ENCODE measurements around the gene PRKCH.

The PRKCH gene

DNA sequence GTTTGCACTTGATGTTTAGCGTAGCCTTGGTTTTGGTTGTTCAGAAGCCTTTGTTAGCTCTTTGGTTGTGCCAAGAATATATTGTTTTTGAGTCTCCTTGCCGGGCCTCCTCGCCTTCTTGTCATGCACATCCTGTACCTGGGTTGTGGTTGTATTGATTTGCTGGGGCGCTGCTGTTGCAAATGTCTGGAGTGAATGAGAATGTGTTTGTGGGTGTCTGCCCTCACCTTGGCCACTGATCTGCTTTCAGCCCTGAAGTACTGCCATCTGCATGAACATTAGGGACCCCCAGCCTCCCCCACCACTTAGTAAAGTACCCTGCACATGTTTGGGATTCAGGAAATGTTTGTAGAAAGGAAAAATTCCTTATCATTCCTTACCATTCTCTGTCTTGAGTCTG, 16.5 kb downstream of the PRKCH start:
- no peak for DNase-seq (ENCODE audit: low read depth)

GRCh38 chr14:61338457-61338856, 17.1 kb downstream of the PRKCH start:
- DNase-seq (ENCODE audit: low read depth): no peak

DNA sequence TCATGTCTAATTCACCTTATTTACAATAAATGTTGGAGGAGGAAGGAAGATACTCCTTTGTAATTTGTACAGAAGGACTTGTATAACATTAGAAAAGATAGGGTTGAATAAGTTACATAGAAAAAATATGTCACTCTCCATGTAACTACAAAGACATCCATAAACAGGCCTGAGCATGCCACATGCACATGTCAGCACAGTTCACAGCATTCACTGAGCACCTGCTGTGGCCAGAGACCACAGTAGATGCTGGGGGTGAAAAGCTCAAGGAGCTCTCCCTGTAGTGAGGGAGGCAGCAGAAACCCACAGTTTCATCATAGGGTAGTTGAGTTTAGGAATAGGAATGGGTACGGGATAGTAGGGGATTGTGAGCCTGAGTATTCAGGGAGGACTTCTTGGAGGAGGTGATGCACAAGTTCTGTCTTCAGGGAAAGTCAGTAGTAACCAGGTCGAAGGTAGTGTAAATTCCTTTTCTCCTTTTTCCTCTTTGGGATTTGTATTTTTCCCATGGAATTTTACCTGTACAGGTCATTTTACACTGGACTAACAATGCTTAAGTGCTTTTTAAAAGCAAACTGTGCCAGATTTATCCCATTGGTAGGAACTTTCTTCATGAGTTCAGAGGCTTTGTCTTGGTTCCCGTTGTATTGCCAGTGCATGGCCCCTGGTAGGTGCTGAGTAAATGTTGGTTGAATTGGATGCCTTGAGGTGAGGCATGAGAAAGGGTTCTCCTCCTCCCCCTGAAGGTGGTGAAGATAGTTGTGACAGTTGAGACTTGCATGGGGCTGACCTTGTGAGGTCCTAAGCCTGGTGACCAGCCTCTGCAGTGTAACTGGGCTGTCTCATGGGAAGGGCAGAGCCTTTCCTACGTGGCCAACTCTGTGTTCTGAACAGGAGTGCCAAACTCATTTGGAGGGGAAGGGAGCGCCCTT, 20.2 kb downstream of the PRKCH start:
- no peak for DNase-seq (ENCODE audit: low read depth)

DNA sequence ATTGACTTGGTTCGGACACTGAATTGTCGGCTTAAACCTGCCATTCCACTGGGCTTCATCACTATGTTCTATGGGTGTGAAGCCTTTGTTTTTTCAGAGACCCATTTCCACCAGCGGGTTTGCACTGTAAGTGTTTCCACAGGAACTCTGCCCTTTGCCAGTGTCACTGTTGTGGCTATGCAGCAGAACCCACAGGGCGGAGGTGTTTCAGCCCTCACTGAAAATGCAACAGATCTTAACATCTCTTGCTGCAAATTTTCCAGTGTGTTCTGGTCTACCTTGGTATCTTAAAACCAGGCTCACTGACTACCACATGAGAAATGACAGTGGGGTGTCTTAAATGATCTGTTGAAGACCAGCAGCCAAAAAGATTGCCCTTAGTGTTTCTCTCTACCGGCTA, 21.1 kb downstream of the PRKCH start:
- DNase-seq (ENCODE audit: low read depth): no peak

DNA sequence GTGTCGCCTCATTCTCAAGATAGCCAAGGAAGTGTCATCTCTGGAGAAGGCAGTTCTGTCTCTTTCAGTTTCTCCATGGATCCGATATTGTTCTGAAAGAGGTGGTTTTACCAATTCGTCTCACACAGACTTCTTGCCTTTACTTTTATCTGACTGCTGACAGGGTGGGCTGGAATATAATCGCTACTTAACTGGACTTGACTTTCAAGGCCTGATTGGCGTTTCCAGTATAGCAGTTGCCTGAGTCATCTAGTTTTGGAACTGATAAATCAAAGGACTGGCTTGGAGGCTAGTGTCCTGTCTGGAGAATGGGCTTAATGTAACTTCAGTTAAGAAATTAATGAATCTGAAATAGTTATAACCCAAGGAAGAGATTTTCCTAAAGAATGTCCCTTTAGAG, 21.6 kb downstream of the PRKCH start:
- no peak for DNase-seq (ENCODE audit: low read depth)

DNA sequence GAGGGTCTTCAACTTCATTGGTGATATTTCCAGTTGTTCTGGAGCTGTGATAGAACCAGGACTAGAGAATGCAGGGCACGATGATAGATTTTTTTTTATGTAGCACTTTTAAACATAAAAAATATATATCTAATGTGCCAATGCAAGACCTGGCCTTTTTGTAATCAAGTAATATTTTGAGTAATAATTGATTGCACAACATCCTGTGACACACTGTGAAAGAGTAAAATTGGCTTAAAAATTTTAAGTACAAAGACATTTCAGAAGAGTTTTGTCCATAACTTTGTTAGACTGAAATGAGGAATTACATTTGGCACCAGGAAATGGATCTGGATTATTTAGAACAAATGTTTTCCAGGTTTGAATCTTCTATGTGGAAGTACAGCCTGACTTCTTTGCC, 22.1 kb downstream of the PRKCH start:
- DNase-seq (ENCODE audit: low read depth): peak; percentile 18

- DNase-seq (ENCODE audit: low read depth): no peak
Measured at GRCh38 chr14:61343991-61344405, 22.6 kb downstream of the PRKCH start.

GRCh38 chr14:61344437-61345150, 23.2 kb downstream of the PRKCH start:
- DNase-seq (ENCODE audit: low read depth): no peak

GRCh38 chr14:61345151-61345482, 23.7 kb downstream of the PRKCH start:
- DNase-seq (ENCODE audit: low read depth): no peak

DNA sequence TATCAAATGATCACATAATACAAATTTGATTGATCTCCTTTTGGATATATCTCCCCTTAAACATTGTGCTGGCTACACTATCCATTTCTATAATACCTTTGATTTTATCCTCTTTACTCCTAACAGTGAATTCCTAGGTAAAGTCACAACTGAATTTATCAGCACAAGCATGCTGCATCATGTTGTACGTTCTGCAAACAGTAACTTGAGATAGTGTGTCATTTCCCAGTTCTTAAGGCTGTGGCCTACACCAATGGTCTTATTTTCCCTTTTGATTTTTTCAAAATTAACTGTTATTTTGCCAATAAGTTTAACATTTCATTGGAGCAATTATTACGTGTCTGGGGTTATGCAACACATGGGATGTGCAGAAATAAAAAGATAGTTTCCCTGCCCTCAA, 24.8 kb downstream of the PRKCH start:
- DNase-seq (ENCODE audit: low read depth): no peak

DNA sequence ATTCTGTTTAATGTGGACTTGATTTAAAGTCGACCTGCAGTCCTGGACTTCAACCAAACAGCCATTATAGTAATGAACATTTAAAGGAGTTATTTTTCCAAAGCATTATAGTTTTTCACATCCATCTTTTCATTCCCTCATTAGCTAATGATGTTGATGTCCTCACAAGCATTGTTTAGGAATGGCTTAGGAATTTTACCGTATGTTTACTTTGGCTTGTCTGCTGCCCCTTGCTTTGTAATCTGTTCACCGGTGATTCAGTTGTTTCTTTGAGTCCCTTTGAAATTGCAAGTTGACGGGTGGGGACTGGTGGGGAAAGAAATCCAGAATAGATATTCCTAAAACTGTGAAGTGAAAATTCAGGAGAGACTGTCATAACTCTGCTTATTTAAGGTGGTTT, 25.4 kb downstream of the PRKCH start:
- no peak for DNase-seq (ENCODE audit: low read depth)

GRCh38 chr14:61347826-61348443, 26.6 kb downstream of the PRKCH start:
- no peak for DNase-seq (ENCODE audit: low read depth)

DNA sequence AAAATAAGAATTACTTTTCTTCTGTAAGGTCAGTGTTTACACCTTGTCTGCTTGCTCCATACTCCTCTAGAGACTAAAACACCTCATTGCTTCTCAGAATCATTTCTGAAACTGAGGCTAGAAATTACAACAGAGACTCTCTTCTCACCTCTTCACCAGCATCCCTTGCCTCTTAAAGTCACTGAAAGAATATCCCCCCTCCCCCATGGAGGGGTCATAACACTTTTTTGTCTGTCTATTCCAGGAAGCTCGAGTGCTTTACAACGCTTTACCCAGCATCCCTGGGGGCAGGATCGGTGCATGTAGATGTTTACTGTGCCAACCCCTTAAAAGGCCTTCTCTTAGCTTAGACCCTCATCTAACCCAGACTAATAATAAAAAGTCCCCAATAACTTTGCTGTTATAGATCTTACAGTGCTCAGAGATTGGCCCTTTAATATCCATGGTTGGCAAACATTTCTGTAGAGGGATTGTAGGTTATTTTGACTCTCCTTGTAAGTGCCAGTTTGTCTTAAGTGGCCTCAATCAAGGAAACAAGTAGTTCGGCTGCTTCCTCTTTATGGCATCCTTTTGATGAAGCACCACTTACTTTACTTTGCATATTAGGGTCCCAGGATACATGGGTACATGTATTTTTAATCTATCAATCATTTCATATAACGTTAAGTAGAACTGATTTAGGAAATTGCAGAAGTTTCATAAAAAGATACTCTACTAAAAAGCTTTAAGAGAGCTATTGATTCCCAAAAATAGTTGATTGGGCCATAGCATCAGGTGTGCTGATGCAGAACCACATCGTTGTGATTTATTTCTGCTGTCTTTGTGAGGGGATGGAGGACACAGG, 29.3 kb downstream of the PRKCH start:
- DNase-seq (ENCODE audit: low read depth): no peak

DNA sequence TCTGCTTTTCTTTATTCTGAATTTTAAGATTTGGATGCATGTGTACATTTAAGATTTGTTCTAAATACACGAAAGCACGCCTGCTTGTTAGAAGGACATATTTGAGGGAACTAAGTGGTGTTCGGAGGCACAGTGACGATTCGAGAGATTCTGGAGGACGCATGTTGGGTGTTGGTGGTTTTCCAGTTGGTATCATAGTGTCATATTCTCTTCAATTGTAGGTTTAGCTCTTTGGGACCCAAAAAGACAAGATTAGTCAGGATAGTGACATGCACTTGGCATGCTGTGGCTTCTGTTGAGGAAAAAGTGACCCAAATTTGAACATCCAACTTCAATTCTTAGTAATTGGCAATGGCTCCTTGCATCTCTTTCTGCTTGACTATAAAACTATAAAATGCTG, 30.1 kb downstream of the PRKCH start:
- no peak for DNase-seq (ENCODE audit: low read depth)

DNA sequence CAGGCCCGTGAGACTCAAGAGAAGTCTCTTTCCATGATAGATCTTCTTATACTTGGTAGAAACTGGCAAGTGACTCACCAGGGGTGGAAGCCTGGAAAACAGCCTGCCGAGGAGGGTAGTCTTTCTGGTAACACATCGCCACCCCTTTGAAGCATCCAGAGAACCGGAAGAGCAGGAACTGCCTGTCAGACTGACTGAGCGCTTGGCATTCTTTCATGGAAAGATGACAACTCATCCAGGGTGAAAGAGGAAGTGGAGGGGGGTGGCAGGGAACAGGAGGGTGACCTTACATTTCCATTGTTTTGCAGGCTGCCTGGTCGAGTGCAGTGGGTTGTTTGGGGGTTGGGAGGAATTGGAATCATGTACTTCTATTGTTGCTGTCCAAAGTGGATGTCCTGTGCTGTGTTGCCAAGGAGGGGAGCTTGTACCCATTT, 34.5 kb downstream of the PRKCH start:
- DNase-seq (ENCODE audit: low read depth): no peak

- no peak for DNase-seq (ENCODE audit: low read depth)
Measured at GRCh38 chr14:61357123-61357522, 35.7 kb downstream of the PRKCH start.

GRCh38 chr14:61358554-61359226, 37.3 kb downstream of the PRKCH start:
- DNase-seq (ENCODE audit: low read depth): no peak

GRCh38 chr14:61360796-61361525, 39.6 kb downstream of the PRKCH start:
- DNase-seq (ENCODE audit: low read depth): no peak

GRCh38 chr14:61362072-61362750, 40.8 kb downstream of the PRKCH start:
- no peak for DNase-seq (ENCODE audit: low read depth)

- no peak for DNase-seq (ENCODE audit: low read depth)
Measured at GRCh38 chr14:61364243-61364642, 42.9 kb downstream of the PRKCH start.

Data from fibroblast of gingiva (primary cell).